MM.1S (cell line): ENCODE measurements around the gene POLR3F.

ENCODE experiments used
- DNase-seq: peaks from one replicate; pipeline ENCODE4 v3.0.0-alpha.2; 2015
- H2AFZ ChIP-seq: fragments of 300-600 bp; sonication (generic); 2 replicates; pipeline ENCODE4 v1.6.0; 2016; ENCODE audit warnings: antibody characterized with exemption, low read length
- H3F3A ChIP-seq: fragments of 300-600 bp; sonication (generic); 2 replicates; pipeline ENCODE4 v1.6.1; 2016; ENCODE audit warnings: mild to moderate bottlenecking, antibody characterized with exemption, low read length, moderate library complexity, mixed read lengths; ENCODE audit not compliant: insufficient read depth
- H3K27ac ChIP-seq: fragments of 300-600 bp; sonication (generic); 2 replicates; pipeline ENCODE4 v1.5.1; 2016; ENCODE audit warnings: mild to moderate bottlenecking, low read length
- H3K27me3 ChIP-seq: fragments of 300-600 bp; sonication (generic); replicated peaks from 2 replicates; pipeline ENCODE4 v1.6.0; 2016; ENCODE audit warnings: low read length; ENCODE audit not compliant: insufficient read depth
- H3K36me3 ChIP-seq: fragments of 300-600 bp; sonication (generic); replicated peaks from 2 replicates; pipeline ENCODE4 v1.6.1; 2016; ENCODE audit warnings: mild to moderate bottlenecking, low read length, mixed read lengths; ENCODE audit not compliant: insufficient read depth
- H3K4me1 ChIP-seq: fragments of 300-600 bp; sonication (generic); 2 replicates; pipeline ENCODE4 v1.6.1; 2016; ENCODE audit warnings: low read length, mixed read lengths
- H3K4me2 ChIP-seq: fragments of 300-600 bp; sonication (generic); 2 replicates; pipeline ENCODE4 v1.6.0; 2016; ENCODE audit warnings: low read depth, low read length
- H3K4me3 ChIP-seq: fragments of 300-600 bp; sonication (generic); 2 replicates; pipeline ENCODE4 v1.5.1; 2016; ENCODE audit warnings: low read length, mixed read lengths
- H3K79me2 ChIP-seq: fragments of 300-600 bp; sonication (generic); 2 replicates; pipeline ENCODE4 v1.6.1; 2016; ENCODE audit warnings: mixed run types, low read length, mixed read lengths
- H3K9ac ChIP-seq: fragments of 300-600 bp; sonication (generic); 2 replicates; pipeline ENCODE4 v1.6.1; 2016; ENCODE audit warnings: low read length, mixed read lengths
- H3K9me2 ChIP-seq: fragments of 300-600 bp; sonication (generic); replicated peaks from 2 replicates; pipeline ENCODE4 v1.6.1; 2016; ENCODE audit warnings: mild to moderate bottlenecking, low read length, mixed read lengths; ENCODE audit not compliant: insufficient read depth
- H3K9me3 ChIP-seq: fragments of 300-600 bp; sonication (generic); replicated peaks from 2 replicates; pipeline ENCODE4 v1.6.1; 2016; ENCODE audit warnings: mild to moderate bottlenecking, low read length, mixed read lengths; ENCODE audit not compliant: insufficient read depth
- H4K20me1 ChIP-seq: fragments of 300-600 bp; sonication (generic); 2 replicates; pipeline ENCODE4 v1.6.1; 2016; ENCODE audit warnings: mild to moderate bottlenecking, low read length, moderate library complexity, mixed read lengths; ENCODE audit not compliant: insufficient read depth
- EZH2 ChIP-seq: fragments of 300-600 bp; sonication (generic); optimal IDR thresholded peaks from 2 replicates; pipeline ENCODE3; 2017; ENCODE audit warnings: low read depth, mild to moderate bottlenecking, antibody characterized with exemption, low read length, mixed read lengths
- EZH2phosphoT487 ChIP-seq: fragments of 300-600 bp; sonication (generic); IDR thresholded peaks from 2 replicates; pipeline ENCODE4 v1.6.1; 2018; ENCODE audit warnings: antibody characterized with exemption, low read length
- TF ChIP-seq, protein P1 (sequence below): fragments of 300-600 bp; sonication (generic); IDR thresholded peaks from 2 replicates; pipeline ENCODE4 v1.5.1; 2016; ENCODE audit warnings: antibody characterized with exemption, low read length, mixed read lengths

POLR3F gene

DNA sequence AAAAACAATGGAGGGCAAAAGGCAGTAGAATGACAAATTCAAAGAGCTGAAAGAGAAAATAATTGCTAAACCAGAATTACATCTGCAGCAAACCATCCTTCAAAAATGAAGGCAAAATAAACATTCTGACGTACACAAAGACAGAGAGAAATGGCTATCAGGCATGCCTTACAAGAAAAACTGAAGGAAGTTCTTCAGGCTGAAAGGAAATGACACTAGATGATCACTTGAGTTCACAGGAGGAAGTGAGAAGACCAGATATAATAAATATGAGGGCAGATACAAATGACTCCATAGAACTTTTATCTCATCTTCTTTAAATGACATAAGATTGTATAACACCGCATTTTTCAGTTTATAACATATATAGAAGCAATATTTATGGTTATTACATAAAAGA, 30.3 kb upstream of the POLR3F start:
- no peaks in the 10 kb centered on the region for H4K20me1 ChIP-seq
- no peaks in the 10 kb centered on the region for H3K9me3 ChIP-seq
- no peak for DNase-seq
- H3F3A ChIP-seq, result no peaks in the 10 kb centered on the region
- H3K4me2 ChIP-seq, result no peak overlapping the region
- H3K27ac ChIP-seq, result no peak overlapping the region
- no peak overlapping the region for H3K9ac ChIP-seq
- no peak overlapping the region for H3K4me3 ChIP-seq
- H3K4me1 ChIP-seq, result no peaks in the 10 kb centered on the region
- no peak overlapping the region for H2AFZ ChIP-seq
- no peaks in the 10 kb centered on the region for H3K27me3 ChIP-seq
- H3K9me2 ChIP-seq, result no peaks in the 10 kb centered on the region
- no peaks in the 10 kb centered on the region for H3K36me3 ChIP-seq
- TF ChIP-seq, protein P1, sequence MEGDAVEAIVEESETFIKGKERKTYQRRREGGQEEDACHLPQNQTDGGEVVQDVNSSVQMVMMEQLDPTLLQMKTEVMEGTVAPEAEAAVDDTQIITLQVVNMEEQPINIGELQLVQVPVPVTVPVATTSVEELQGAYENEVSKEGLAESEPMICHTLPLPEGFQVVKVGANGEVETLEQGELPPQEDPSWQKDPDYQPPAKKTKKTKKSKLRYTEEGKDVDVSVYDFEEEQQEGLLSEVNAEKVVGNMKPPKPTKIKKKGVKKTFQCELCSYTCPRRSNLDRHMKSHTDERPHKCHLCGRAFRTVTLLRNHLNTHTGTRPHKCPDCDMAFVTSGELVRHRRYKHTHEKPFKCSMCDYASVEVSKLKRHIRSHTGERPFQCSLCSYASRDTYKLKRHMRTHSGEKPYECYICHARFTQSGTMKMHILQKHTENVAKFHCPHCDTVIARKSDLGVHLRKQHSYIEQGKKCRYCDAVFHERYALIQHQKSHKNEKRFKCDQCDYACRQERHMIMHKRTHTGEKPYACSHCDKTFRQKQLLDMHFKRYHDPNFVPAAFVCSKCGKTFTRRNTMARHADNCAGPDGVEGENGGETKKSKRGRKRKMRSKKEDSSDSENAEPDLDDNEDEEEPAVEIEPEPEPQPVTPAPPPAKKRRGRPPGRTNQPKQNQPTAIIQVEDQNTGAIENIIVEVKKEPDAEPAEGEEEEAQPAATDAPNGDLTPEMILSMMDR, result no peak
- no peak for TF ChIP-seq EZH2
- TF ChIP-seq EZH2phosphoT487, result no peak
- no peaks in the 10 kb centered on the region for H3K79me2 ChIP-seq

DNA sequence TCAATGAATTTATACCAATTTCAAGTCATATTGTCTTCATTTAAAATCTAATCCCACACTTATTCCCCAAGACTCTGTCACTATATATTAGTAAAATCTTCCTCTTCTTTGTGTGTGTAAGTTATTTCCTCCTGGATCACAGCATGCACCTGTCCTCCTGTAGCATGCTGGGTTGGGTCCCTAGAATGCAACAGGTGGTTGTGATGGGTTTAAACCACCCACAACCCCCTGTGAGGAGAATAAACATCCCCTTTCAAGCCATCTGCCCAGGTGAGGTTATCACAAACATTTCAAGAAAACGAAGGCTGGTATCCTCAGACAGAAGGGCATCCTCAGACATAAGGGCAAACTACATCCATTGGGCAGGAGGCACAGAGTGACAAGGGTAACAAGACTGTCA, 26.8 kb upstream of the POLR3F start:
- H3K4me2 ChIP-seq, result no peak overlapping the region
- H2AFZ ChIP-seq, result no peak overlapping the region
- H3K9me2 ChIP-seq, result no peaks in the 10 kb centered on the region
- no peaks in the 10 kb centered on the region for H3K9me3 ChIP-seq
- DNase-seq, result no peak
- no peak overlapping the region for H3K4me3 ChIP-seq
- H3K9ac ChIP-seq, result no peak overlapping the region
- H4K20me1 ChIP-seq, result no peaks in the 10 kb centered on the region
- H3K36me3 ChIP-seq, result no peaks in the 10 kb centered on the region
- no peaks in the 10 kb centered on the region for H3K4me1 ChIP-seq
- no peaks in the 10 kb centered on the region for H3K79me2 ChIP-seq
- H3K27ac ChIP-seq, result no peak overlapping the region
- H3F3A ChIP-seq, result no peaks in the 10 kb centered on the region
- H3K27me3 ChIP-seq, result no peaks in the 10 kb centered on the region
- TF ChIP-seq EZH2 (no peak), EZH2phosphoT487 (no peak)
- TF ChIP-seq, protein P1, result no peak

DNA sequence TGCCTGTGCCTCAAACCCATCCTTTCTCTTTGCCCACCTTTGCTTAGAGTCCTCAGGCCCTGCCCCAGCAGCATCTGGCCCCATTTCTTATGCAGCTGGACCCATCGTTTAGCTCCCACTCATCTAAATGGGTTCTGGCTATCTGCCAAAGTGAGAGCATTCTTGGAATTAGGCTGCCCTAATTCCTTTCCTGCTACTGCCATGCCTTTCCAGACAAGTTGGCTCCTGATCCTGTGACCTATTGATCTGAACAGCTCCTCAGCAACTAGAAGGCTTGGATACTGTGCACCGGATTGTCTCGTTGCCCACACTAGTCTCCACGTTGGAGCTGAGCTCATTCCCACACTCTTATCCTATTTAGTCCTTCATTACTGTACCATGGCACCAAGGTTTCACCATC, 23.3 kb upstream of the POLR3F start:
- Histone ChIP-seq H3K79me2 (no peaks in the 10 kb centered on the region), H3F3A (no peaks in the 10 kb centered on the region), H3K4me2 (no peak overlapping the region), H3K27me3 (no peaks in the 10 kb centered on the region), H3K9me3 (no peaks in the 10 kb centered on the region), H3K4me3 (no peak overlapping the region), H2AFZ (no peak overlapping the region), H3K9me2 (no peaks in the 10 kb centered on the region), H3K4me1 (no peaks in the 10 kb centered on the region), H3K27ac (no peak overlapping the region), H4K20me1 (no peaks in the 10 kb centered on the region), H3K36me3 (no peaks in the 10 kb centered on the region), H3K9ac (no peak overlapping the region)
- DNase-seq, result no peak
- TF ChIP-seq EZH2phosphoT487, result no peak
- TF ChIP-seq EZH2, result no peak
- TF ChIP-seq, protein P1, result no peak
